Activated T-helper 2 cell treated with anti-CD3 and anti-CD28 coated beads, Interferon-gamma antibody, Interleukin-2, Interleukin-4, amounts not matched to agents 10 μg/mL and 5 μg/mL and 100 μg/mL, durations not matched to agents 14 hours and 24 hours and 36 hours (primary cell): Measurements from ENCODE around the gene IVD. TPM values are rescaled to one million over a fixed set of nuclear protein-coding genes. Genes with fewer than 3 reads are reported as not detected.

Experiments
- DNase-seq: peaks from one replicate; pipeline ENCODE4 v3.0.0; 2021; ENCODE audit warnings: low spot score
- H3K27ac Mint-ChIP-seq: one replicate; pipeline ENCODE4 v1.8.0; 2021; ENCODE audit warnings: mixed read lengths
- H3K27me3 Mint-ChIP-seq: one replicate; pipeline ENCODE4 v1.8.0; 2021; ENCODE audit warnings: low read depth, mixed read lengths
- H3K36me3 Mint-ChIP-seq: one replicate; pipeline ENCODE4 v1.8.0; 2021; ENCODE audit warnings: low read depth, mixed read lengths
- H3K4me1 Mint-ChIP-seq: one replicate; pipeline ENCODE4 v1.8.0; 2021; ENCODE audit warnings: low read depth, mixed read lengths
- H3K4me3 Mint-ChIP-seq: one replicate; pipeline ENCODE4 v1.8.0; 2021; ENCODE audit warnings: low read depth, mild to moderate bottlenecking, moderate library complexity, mixed read lengths
- H3K9me3 Mint-ChIP-seq: one replicate; pipeline ENCODE4 v1.8.0; 2021; ENCODE audit warnings: mixed read lengths
- intact Hi-C: fragments of 100-400 bp; cut with micrococcal nuclease; formaldehyde crosslinking; loops from one replicate; pipeline ENCODE4 v1.15.1; 2023
- total RNA-seq: library from RNA; stranded (reverse); gene quantifications from 2 replicates; pipeline ENCODE4 v1.2.3, GENCODE V29; 2022

The IVD gene
- total RNA-seq, 1 donor from 2014 or later = 79.4 TPM

DNA sequence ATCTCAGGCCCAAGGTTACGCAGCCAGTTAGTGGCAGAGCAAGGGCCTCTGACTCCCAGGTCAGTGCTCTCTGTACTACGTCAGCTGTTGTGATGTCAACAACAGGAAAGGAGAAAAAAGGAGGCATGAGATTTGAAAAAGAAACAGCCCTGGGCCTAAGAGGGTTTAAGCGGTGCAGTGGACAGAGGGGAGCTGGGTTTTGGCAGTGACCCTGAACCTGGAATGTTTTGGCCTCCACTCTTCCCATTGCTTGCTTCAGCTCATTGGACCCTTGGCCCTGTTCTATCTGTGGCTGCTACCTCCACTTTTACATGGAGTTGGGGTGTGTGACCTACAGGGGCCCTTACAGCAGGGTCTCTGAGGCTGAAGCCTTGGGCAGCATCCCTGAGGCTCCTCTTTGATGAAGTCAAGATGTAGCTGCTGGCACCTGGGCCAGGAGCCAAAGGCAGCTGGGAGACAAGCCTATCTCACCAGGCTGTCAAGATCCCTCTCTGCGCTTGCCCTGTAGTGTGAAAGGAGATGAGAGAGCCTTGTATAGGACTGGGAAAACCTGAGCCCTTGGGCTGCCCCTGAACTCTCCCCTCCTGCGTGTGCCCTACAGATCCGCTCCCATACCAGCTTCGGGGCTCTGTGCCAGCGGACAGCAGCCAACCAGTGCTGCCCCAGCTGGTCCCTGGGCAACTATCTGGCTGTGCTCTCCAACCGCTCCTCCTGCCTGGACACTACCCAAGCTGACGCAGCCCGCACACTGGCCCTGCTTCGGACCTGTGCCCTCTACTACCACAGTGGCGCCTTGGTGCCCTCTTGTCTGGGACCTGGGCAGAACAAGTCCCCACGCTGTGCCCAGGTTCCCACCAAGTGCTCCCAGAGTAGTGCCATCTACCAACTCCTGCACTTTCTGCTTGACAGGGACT lies 38.9 kb upstream of the IVD start:
- Mint-ChIP-seq H3K9me3 (no peaks in the 10 kb centered on the region), H3K4me3 (peak overlapping the region; percentile 74), H3K36me3 (no peaks in the 10 kb centered on the region), H3K4me1 (peaks cover 11% of the 10 kb centered on the region), H3K27ac (no peak overlapping the region), H3K27me3 (peaks cover 13% of the 10 kb centered on the region)
- intact Hi-C loops = loop anchor here (5.0 kb wide), 1 partner anchor 41 kb away; the partner anchor contains the start of gene IVD
- no peak for DNase-seq

DNA sequence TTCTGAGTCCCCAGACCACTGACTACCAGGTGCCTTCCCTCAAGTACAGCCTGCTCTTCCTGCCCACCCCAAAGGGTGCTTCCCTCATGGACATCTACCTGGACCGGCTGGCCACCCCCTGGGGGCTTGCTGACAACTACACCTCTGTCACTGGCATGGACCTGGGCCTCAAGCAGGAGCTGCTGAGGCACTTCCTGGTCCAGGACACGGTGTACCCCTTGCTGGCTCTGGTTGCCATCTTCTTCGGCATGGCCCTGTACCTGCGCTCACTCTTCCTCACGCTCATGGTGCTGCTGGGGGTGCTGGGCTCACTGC lies 38.3 kb upstream of the IVD start:
- Mint-ChIP-seq H3K36me3 (no peaks in the 10 kb centered on the region), H3K4me1 (peaks cover 11% of the 10 kb centered on the region), H3K9me3 (no peaks in the 10 kb centered on the region), H3K27ac (no peak overlapping the region), H3K27me3 (peaks cover 20% of the 10 kb centered on the region), H3K4me3 (peak overlapping the region; percentile 74)
- intact Hi-C loops = loop anchor here (5.0 kb wide), 1 partner anchor 40 kb away; the partner anchor contains the start of gene IVD
- DNase-seq = no peak

DNA sequence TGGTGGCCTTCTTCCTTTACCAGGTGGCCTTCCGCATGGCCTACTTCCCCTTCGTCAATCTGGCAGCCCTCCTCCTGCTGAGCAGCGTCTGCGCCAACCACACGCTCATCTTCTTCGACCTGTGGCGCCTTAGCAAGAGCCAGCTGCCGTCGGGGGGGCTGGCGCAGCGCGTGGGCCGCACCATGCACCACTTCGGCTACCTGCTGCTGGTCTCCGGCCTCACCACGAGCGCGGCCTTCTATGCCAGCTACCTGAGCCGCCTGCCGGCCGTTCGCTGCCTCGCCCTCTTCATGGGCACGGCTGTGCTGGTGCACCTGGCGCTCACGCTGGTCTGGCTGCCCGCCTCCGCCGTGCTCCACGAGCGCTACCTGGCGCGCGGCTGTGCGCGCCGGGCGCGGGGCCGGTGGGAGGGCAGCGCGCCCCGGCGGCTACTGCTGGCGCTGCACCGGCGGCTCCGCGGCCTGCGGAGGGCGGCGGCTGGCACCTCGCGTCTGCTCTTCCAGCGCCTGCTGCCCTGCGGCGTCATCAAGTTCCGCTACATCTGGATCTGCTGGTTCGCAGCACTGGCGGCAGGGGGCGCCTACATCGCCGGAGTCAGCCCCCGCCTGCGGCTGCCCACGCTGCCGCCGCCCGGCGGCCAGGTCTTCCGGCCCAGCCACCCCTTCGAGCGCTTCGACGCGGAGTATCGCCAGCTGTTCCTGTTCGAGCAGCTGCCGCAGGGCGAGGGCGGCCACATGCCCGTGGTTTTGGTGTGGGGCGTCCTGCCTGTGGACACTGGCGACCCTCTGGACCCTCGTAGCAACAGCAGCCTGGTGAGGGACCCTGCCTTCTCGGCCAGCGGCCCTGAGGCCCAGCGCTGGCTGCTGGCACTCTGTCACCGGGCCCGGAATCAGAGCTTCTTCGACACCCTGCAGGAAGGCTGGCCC lies 37.6 kb upstream of the IVD start:
- Mint-ChIP-seq H3K4me1 (peaks cover 11% of the 10 kb centered on the region), H3K36me3 (no peaks in the 10 kb centered on the region), H3K27me3 (peaks cover 23% of the 10 kb centered on the region), H3K9me3 (no peaks in the 10 kb centered on the region), H3K27ac (peak overlapping the region; percentile 46), H3K4me3 (peak overlapping the region; percentile 74)
- peak; percentile 88 for DNase-seq
- intact Hi-C loops = loop anchor here (1.0 to 5.0 kb wide), 4 partner anchors 10 to 54 kb away; partner anchors contain the start of genes DISP2, IVD and KNSTRN

DNA sequence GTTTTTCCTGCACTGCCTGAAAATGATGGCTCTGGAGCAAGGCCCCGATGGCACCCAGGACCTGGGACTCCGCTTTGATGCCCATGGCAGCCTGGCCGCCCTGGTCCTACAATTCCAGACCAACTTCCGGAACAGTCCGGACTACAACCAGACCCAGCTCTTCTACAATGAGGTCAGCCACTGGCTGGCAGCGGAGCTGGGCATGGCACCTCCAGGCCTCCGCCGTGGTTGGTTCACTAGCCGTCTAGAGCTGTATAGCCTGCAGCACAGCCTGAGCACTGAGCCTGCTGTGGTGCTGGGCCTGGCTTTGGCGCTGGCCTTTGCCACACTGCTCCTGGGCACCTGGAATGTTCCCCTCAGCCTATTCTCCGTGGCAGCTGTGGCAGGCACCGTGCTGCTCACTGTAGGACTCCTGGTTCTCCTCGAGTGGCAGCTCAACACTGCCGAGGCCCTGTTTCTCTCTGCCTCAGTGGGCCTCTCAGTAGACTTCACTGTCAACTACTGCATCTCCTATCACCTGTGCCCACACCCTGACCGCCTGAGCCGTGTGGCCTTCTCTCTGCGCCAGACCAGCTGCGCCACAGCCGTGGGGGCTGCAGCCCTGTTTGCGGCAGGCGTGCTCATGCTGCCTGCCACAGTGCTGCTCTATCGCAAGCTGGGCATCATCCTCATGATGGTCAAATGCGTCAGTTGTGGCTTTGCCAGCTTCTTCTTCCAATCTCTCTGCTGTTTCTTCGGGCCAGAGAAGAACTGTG lies 36.7 kb upstream of the IVD start:
- H3K27ac Mint-ChIP-seq = no peak overlapping the region
- H3K4me1 Mint-ChIP-seq = peaks cover 11% of the 10 kb centered on the region
- peaks cover 23% of the 10 kb centered on the region for H3K27me3 Mint-ChIP-seq
- no peak for DNase-seq
- H3K36me3 Mint-ChIP-seq = no peaks in the 10 kb centered on the region
- H3K4me3 Mint-ChIP-seq = peak overlapping the region; percentile 8
- intact Hi-C loops = loop anchor here (1.0 to 5.0 kb wide), 4 partner anchors 11 to 53 kb away; partner anchors contain the start of genes DISP2, IVD and KNSTRN
- no peaks in the 10 kb centered on the region for H3K9me3 Mint-ChIP-seq

DNA sequence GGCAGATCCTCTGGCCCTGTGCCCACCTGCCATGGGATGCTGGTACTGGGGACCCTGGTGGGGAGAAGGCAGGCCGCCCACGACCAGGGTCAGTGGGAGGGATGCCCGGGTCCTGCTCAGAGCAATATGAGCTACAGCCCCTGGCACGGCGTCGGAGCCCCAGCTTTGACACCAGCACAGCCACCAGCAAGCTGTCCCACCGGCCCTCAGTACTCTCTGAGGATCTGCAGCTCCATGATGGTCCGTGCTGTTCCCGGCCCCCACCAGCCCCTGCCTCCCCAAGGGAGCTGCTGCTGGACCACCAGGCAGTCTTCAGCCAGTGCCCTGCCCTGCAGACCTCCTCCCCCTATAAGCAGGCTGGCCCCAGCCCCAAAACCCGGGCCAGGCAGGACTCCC lies 36.1 kb upstream of the IVD start:
- no peak overlapping the region for H3K27ac Mint-ChIP-seq
- no peaks in the 10 kb centered on the region for H3K9me3 Mint-ChIP-seq
- H3K36me3 Mint-ChIP-seq = no peaks in the 10 kb centered on the region
- H3K27me3 Mint-ChIP-seq = peaks cover 23% of the 10 kb centered on the region
- peaks cover 11% of the 10 kb centered on the region for H3K4me1 Mint-ChIP-seq
- no peak overlapping the region for H3K4me3 Mint-ChIP-seq
- intact Hi-C loops = loop anchor here (5.0 kb wide), 1 partner anchor 38 kb away; the partner anchor contains the start of gene IVD
- no peak for DNase-seq

DNA sequence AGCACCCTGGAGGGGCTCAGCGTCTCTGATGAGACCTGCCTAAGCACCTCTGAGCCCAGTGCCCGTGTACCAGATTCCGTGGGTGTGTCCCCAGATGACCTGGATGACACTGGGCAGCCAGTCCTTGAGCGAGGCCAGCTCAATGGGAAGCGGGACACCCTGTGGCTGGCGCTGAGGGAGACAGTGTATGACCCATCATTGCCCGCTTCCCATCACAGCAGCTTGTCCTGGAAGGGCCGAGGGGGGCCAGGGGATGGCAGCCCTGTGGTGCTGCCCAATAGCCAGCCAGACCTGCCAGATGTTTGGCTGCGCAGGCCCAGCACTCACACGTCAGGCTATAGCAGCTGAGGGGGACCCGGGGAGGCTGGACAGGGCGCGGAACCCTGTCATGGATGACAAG lies 35.6 kb upstream of the IVD start:
- no peaks in the 10 kb centered on the region for H3K9me3 Mint-ChIP-seq
- H3K4me1 Mint-ChIP-seq = peaks cover 11% of the 10 kb centered on the region
- no peak overlapping the region for H3K4me3 Mint-ChIP-seq
- no peak for DNase-seq
- no peak overlapping the region for H3K27ac Mint-ChIP-seq
- peaks cover 23% of the 10 kb centered on the region for H3K27me3 Mint-ChIP-seq
- intact Hi-C loops = loop anchor here (5.0 kb wide), 1 partner anchor 37 kb away; the partner anchor contains the start of gene IVD
- H3K36me3 Mint-ChIP-seq = no peaks in the 10 kb centered on the region

DNA sequence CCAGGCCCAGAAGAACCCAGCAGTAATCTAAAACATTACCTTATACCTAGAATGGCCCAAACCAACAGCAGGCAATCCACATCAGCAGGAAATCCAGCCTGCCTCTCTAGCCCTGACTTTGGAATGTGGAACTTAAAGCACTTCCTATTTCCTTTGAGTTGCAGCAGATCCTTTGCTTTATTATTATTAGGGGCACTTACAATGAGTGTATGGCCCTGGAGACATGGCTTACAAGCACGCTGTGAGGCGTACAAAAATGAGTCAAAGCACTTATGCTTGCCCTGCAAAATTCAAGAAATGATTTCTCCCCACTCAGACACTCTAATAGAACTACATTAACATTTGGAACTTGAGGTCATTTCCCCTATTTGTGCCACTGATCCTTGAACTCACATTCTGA lies 32.6 kb upstream of the IVD start:
- H3K9me3 Mint-ChIP-seq = no peaks in the 10 kb centered on the region
- H3K4me3 Mint-ChIP-seq = no peak overlapping the region
- H3K27ac Mint-ChIP-seq = no peak overlapping the region
- no peaks in the 10 kb centered on the region for H3K36me3 Mint-ChIP-seq
- H3K27me3 Mint-ChIP-seq = peaks cover 24% of the 10 kb centered on the region
- peaks cover 1% of the 10 kb centered on the region for H3K4me1 Mint-ChIP-seq
- DNase-seq = no peak
- intact Hi-C loops = no loop called here

DNA sequence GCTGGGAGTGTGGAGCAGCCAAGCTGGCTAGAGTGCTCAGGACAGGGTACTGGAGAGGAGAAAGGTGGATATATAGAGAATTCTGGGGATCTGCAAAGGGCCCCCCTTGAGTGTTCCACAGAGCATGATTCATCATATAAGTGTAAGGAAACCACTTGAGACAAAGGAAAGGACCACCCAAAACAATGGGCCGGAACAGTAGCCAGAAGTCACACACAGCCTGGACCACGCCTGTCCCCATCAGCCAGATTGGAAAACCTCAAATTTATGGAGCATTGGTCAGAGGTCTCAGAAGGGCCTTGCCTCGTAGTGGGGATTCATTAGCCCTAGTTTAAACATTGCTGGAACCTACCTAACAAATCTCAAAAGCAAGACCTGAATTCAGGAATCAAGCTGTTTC lies 28.0 kb upstream of the IVD start:
- peaks cover 7% of the 10 kb centered on the region for H3K27me3 Mint-ChIP-seq
- no peak overlapping the region for H3K4me3 Mint-ChIP-seq
- intact Hi-C loops = no loop called here
- peaks cover 2% of the 10 kb centered on the region for H3K4me1 Mint-ChIP-seq
- no peak overlapping the region for H3K27ac Mint-ChIP-seq
- no peaks in the 10 kb centered on the region for H3K36me3 Mint-ChIP-seq
- no peaks in the 10 kb centered on the region for H3K9me3 Mint-ChIP-seq
- DNase-seq = no peak

DNA sequence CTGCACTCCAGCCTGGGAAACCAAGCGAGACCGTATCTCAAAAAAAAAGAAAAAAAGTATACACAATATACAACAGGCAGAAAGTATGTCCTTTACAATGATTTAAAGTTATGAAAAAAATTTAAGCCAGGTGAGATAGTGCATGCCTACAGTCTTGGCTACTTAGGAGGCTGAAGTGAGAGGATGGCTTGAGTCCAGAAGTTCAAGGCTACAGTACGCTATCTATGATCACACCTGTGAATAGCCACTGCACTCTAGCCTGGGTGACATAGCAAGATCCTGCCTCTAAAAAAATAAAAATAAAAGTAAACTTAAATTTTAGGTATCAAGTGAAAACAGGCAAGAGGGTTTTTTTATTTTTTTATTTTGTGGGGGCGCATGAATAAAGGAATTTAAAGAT lies 26.2 kb upstream of the IVD start:
- peaks cover 7% of the 10 kb centered on the region for H3K27me3 Mint-ChIP-seq
- DNase-seq = no peak
- peaks cover 12% of the 10 kb centered on the region for H3K4me1 Mint-ChIP-seq
- H3K27ac Mint-ChIP-seq = no peak overlapping the region
- no peak overlapping the region for H3K4me3 Mint-ChIP-seq
- intact Hi-C loops = no loop called here
- peaks cover 8% of the 10 kb centered on the region for H3K36me3 Mint-ChIP-seq
- no peaks in the 10 kb centered on the region for H3K9me3 Mint-ChIP-seq

DNA sequence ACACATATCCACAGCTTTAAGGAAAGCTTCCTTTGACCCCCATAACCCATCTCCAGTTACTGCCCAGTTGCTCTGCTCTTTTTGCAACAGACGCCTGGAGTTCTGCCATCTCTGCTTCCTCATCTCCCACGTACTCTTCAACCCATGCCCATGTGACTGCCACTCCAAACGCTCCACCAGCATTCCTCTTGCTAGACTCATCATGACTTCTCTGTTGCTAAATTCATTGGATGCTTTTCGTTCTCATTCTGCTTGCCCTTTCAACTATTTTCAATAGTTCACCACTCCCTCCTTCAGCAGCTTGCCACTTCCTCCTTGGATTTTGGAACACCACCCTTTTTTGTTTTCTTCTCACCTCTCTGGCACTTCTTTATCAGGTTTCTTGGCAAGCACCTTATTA lies 25.7 kb upstream of the IVD start:
- intact Hi-C loops = loop anchor here (5.0 kb wide), 1 partner anchor 42 kb away; no protein-coding TSS in a partner anchor
- no peak for DNase-seq
- Mint-ChIP-seq H3K4me1 (peaks cover 17% of the 10 kb centered on the region), H3K27me3 (peaks cover 7% of the 10 kb centered on the region), H3K27ac (no peak overlapping the region), H3K9me3 (no peaks in the 10 kb centered on the region), H3K36me3 (peaks cover 13% of the 10 kb centered on the region), H3K4me3 (no peak overlapping the region)

DNA sequence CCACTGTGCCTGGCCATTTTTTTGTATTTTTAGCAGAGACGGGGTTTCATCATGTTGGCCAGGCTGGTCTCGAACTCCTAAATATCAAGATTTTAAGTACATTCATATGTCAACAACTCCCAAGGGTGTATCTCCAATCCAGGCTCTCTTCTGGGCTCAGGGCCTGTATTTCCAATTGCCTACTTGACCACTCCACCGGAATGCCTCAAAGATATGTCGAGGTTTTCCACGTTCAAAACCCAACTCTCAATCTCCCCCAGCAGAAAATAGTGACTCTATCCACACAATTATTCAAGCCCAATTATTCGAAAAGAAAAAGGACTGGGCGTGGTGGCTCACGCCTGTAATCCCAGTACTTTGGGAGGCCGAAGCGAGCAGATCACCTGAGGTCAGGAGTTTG lies 25.0 kb upstream of the IVD start:
- no peak overlapping the region for H3K27ac Mint-ChIP-seq
- no peak overlapping the region for H3K4me3 Mint-ChIP-seq

More for the DNA sequence above, 25.0 kb upstream of the IVD start:
- peaks cover 21% of the 10 kb centered on the region for H3K36me3 Mint-ChIP-seq
- peaks cover 7% of the 10 kb centered on the region for H3K27me3 Mint-ChIP-seq
- no peaks in the 10 kb centered on the region for H3K9me3 Mint-ChIP-seq
- intact Hi-C loops = loop anchor here (5.0 kb wide), 1 partner anchor 42 kb away; no protein-coding TSS in a partner anchor
- no peak for DNase-seq
- peaks cover 23% of the 10 kb centered on the region for H3K4me1 Mint-ChIP-seq
